NCI-H1048 (cell line): Measurements from ENCODE around the gene SLC25A14.
"Not testable (repeated sequence)": the region's sequence is repeated elsewhere in the genome, so short reads cannot be mapped to it uniquely, and the experiment has no call there.

Experiments used
- DNase-seq: peaks from one replicate; lab custom pipeline; 2025; lab: John Stamatoyannopoulos, UW

SLC25A14 gene

GRCh38 chrX:130339408-130340222 is at the start of gene SLC25A14:
TSS of gene SLC25A14 (plus strand) at chrX:130339919. CDS start at chrX:130340279, 360 bp downstream.
- peak; percentile 24 for DNase-seq

- no peak for DNase-seq
Measured at GRCh38 chrX:130295519-130296296, 44.0 kb upstream of the SLC25A14 start.

GRCh38 chrX:130296297-130296678 is 43.4 kb upstream of the SLC25A14 start:
- no peak for DNase-seq

- DNase-seq, result no peak
Measured at GRCh38 chrX:130296743-130297142, 43.0 kb upstream of the SLC25A14 start.

- no peak for DNase-seq
Measured at GRCh38 chrX:130299279-130300009, 40.3 kb upstream of the SLC25A14 start.

GRCh38 chrX:130300010-130300282 is 39.8 kb upstream of the SLC25A14 start:
- DNase-seq, result no peak

GRCh38 chrX:130301405-130301804 is 38.3 kb upstream of the SLC25A14 start:
- no peak for DNase-seq

GRCh38 chrX:130301977-130302376 is 37.7 kb upstream of the SLC25A14 start:
- no peak for DNase-seq

- no peak for DNase-seq
Measured at GRCh38 chrX:130304587-130305368, 34.9 kb upstream of the SLC25A14 start.

GRCh38 chrX:130319886-130320285 is 19.8 kb upstream of the SLC25A14 start:
- DNase-seq, result not testable (repeated sequence)

- DNase-seq, result no peak
Measured at GRCh38 chrX:130321550-130321949, 18.2 kb upstream of the SLC25A14 start.

GRCh38 chrX:130330146-130330545 is 9.6 kb upstream of the SLC25A14 start:
- no peak for DNase-seq

- no peak for DNase-seq
Measured at GRCh38 chrX:130330706-130331105, 9.0 kb upstream of the SLC25A14 start.

GRCh38 chrX:130336531-130336930 is 3.2 kb upstream of the SLC25A14 start:
- no peak for DNase-seq

- not testable (repeated sequence) for DNase-seq
Measured at GRCh38 chrX:130338869-130339268, 850 bp upstream of the SLC25A14 start.

GRCh38 chrX:130340271-130340670 is 552 bp downstream of the SLC25A14 start:
- DNase-seq, result no peak

- DNase-seq, result no peak
Measured at GRCh38 chrX:130343411-130343810, 3.7 kb downstream of the SLC25A14 start.

GRCh38 chrX:130347321-130347720 is 7.6 kb downstream of the SLC25A14 start:
- no peak for DNase-seq

GRCh38 chrX:130351567-130351966 is 11.8 kb downstream of the SLC25A14 start:
- no peak for DNase-seq

GRCh38 chrX:130352050-130352449 is 12.3 kb downstream of the SLC25A14 start:
- DNase-seq, result not testable (repeated sequence)

- no peak for DNase-seq
Measured at GRCh38 chrX:130376077-130376476, 36.4 kb downstream of the SLC25A14 start.
